Umbilical cord (tissue), 2 donors: ENCODE measurements around the gene DHX34. TPM values are rescaled to one million over a fixed set of nuclear protein-coding genes. Genes with fewer than 3 reads are reported as not detected.
A peak's percentile ranks its signal among the peaks of the same experiment; 100 is the strongest.
"Not testable (repeated sequence)": the region's sequence is repeated elsewhere in the genome, so short reads cannot be mapped to it uniquely, and the experiment has no call there.

Experiments used
- DNase-seq: peaks from one replicate; pipeline ENCODE4 v3.0.0-alpha.2; 2015; ENCODE audit warnings: low spot score
- total RNA-seq: library from RNA; depleted of rRNA; stranded (reverse); fragments of >200 nt; gene quantifications from one replicate; pipeline ENCODE4 v1.2.3, GENCODE V29; 2014; ENCODE audit warnings: low replicate concordance; ENCODE audit not compliant: insufficient read depth

DHX34 gene
- total RNA-seq = 10.1 TPM

GRCh38 chr19:47348819-47349795 is at the start of gene DHX34:
DHX34 (plus strand) TSS chr19:47349315; CDS start chr19:47353031, 3,716 bp downstream.
- DNase-seq = peak; percentile 99

- DNase-seq = not testable (repeated sequence)
These were observed 48.2 kb upstream of the DHX34 start for GRCh38 chr19:47300867-47301266.

- no peak for DNase-seq
These were observed 46.9 kb upstream of the DHX34 start for GRCh38 chr19:47302249-47302648.

GRCh38 chr19:47303966-47304365 is 45.1 kb upstream of the DHX34 start:
- DNase-seq = no peak

- DNase-seq = peak; percentile 33
These were observed 43.8 kb upstream of the DHX34 start for GRCh38 chr19:47305309-47305751.

- no peak for DNase-seq
These were observed 42.8 kb upstream of the DHX34 start for GRCh38 chr19:47306303-47306702.

- peak; percentile 33 for DNase-seq
These were observed 40.1 kb upstream of the DHX34 start for GRCh38 chr19:47309038-47309437.

- DNase-seq = no peak
These were observed 39.5 kb upstream of the DHX34 start, which contains the start of gene C5AR1 for GRCh38 chr19:47309608-47310007. C5AR1 (plus strand) TSS chr19:47309861; CDS start chr19:47309896, 35 bp downstream.

GRCh38 chr19:47310323-47310722 is 38.8 kb upstream of the DHX34 start:
- no peak for DNase-seq

- peak; percentile 30 for DNase-seq
These were observed 38.3 kb upstream of the DHX34 start for GRCh38 chr19:47310819-47311218.

- DNase-seq = no peak
These were observed 36.6 kb upstream of the DHX34 start for GRCh38 chr19:47312366-47313006.

- DNase-seq = no peak
These were observed 35.3 kb upstream of the DHX34 start for GRCh38 chr19:47313754-47314295.

GRCh38 chr19:47315125-47315821 is 33.8 kb upstream of the DHX34 start:
- DNase-seq = peak; percentile 68

GRCh38 chr19:47316513-47316912 is 32.6 kb upstream of the DHX34 start:
- DNase-seq = no peak

GRCh38 chr19:47319923-47320871 is 28.9 kb upstream of the DHX34 start:
- DNase-seq = no peak

GRCh38 chr19:47321630-47322029 is 27.5 kb upstream of the DHX34 start:
- DNase-seq = no peak

GRCh38 chr19:47322058-47322457 is 27.1 kb upstream of the DHX34 start:
- no peak for DNase-seq

- DNase-seq = no peak
These were observed 25.7 kb upstream of the DHX34 start for GRCh38 chr19:47323409-47323808.

GRCh38 chr19:47323872-47324271 is 25.2 kb upstream of the DHX34 start:
- no peak for DNase-seq

- DNase-seq = peak; percentile 46
These were observed 24.6 kb upstream of the DHX34 start for GRCh38 chr19:47324502-47324901.
